ENCODE results near the gene ARFGEF2. TPM values are rescaled to one million over a fixed set of nuclear protein-coding genes. Genes with fewer than 3 reads are reported as not detected.

Gene ARFGEF2
- total RNA-seq, 1 donor from 2014 or later = 30.2 TPM

GRCh38 chr20:48912065-48912464 is 9.4 kb upstream of the ARFGEF2 start:
- peak overlapping the region; percentile 89 for H3K27ac Mint-ChIP-seq (ENCODE audit: unreplicated experiment)
- TF ChIP-seq, protein P1, sequence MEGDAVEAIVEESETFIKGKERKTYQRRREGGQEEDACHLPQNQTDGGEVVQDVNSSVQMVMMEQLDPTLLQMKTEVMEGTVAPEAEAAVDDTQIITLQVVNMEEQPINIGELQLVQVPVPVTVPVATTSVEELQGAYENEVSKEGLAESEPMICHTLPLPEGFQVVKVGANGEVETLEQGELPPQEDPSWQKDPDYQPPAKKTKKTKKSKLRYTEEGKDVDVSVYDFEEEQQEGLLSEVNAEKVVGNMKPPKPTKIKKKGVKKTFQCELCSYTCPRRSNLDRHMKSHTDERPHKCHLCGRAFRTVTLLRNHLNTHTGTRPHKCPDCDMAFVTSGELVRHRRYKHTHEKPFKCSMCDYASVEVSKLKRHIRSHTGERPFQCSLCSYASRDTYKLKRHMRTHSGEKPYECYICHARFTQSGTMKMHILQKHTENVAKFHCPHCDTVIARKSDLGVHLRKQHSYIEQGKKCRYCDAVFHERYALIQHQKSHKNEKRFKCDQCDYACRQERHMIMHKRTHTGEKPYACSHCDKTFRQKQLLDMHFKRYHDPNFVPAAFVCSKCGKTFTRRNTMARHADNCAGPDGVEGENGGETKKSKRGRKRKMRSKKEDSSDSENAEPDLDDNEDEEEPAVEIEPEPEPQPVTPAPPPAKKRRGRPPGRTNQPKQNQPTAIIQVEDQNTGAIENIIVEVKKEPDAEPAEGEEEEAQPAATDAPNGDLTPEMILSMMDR (IDR thresholded peaks at IDR 0.05; ENCODE audit: partially characterized antibody, unreplicated experiment) = no peak
- peaks cover 12% of the 10 kb centered on the region for H3K27me3 Mint-ChIP-seq (ENCODE audit: unreplicated experiment)
- peak; percentile 68 for DNase-seq
- H3K4me3 Mint-ChIP-seq (ENCODE audit: unreplicated experiment) = no peak overlapping the region
- H3K4me1 Mint-ChIP-seq (ENCODE audit: low read depth, unreplicated experiment) = peaks cover 12% of the 10 kb centered on the region
- H3K36me3 Mint-ChIP-seq (ENCODE audit: unreplicated experiment) = peaks cover 19% of the 10 kb centered on the region
- peaks cover 19% of the 10 kb centered on the region for H3K9me3 Mint-ChIP-seq (ENCODE audit: unreplicated experiment)

GRCh38 chr20:48916699-48917098 is 4.8 kb upstream of the ARFGEF2 start:
- H3K27me3 Mint-ChIP-seq (ENCODE audit: unreplicated experiment) = peaks cover 23% of the 10 kb centered on the region
- no peak for DNase-seq
- peaks cover 5% of the 10 kb centered on the region for H3K36me3 Mint-ChIP-seq (ENCODE audit: unreplicated experiment)
- TF ChIP-seq, protein P1 (IDR thresholded peaks at IDR 0.05; ENCODE audit: partially characterized antibody, unreplicated experiment) = no peak
- H3K4me3 Mint-ChIP-seq (ENCODE audit: unreplicated experiment) = no peak overlapping the region
- peaks cover 25% of the 10 kb centered on the region for H3K4me1 Mint-ChIP-seq (ENCODE audit: low read depth, unreplicated experiment)
- H3K27ac Mint-ChIP-seq (ENCODE audit: unreplicated experiment) = no peak overlapping the region
- H3K9me3 Mint-ChIP-seq (ENCODE audit: unreplicated experiment) = peaks cover 21% of the 10 kb centered on the region

DNA sequence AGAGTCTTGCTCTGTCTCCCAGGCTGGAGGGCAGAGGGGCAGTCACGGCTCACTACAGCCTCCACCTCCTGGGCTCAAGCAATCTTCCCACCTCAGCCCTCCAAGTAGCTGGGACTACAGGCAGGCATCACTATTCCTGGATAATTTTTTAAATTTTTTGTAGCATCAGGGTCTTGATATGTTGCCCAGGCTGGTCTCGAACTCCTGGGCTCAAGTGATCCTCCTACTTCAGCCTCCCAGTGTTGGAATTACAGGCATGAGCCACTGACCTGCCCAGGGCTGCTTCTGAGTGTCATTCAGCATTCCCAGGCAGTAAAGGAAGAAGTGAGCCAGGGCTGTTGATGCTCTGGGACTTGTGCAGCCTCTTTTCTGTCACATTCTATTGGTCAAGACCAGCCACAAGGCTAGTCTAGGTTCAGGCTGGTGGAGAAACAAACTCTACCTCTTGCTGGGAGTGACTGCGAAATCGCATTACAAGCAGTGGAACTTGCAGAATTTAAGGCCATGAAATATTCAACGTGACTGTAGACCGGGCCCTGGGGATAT is 2.1 kb upstream of the ARFGEF2 start:
- H3K27ac Mint-ChIP-seq (ENCODE audit: unreplicated experiment) = peak overlapping the region; percentile 99
- peaks cover 28% of the 10 kb centered on the region for H3K4me1 Mint-ChIP-seq (ENCODE audit: low read depth, unreplicated experiment)
- H3K36me3 Mint-ChIP-seq (ENCODE audit: unreplicated experiment) = peaks cover 5% of the 10 kb centered on the region
- TF ChIP-seq, protein P1 (IDR thresholded peaks at IDR 0.05; ENCODE audit: partially characterized antibody, unreplicated experiment) = no peak
- no peak for DNase-seq
- peak overlapping the region; percentile 95 for H3K4me3 Mint-ChIP-seq (ENCODE audit: unreplicated experiment)
- peaks cover 18% of the 10 kb centered on the region for H3K27me3 Mint-ChIP-seq (ENCODE audit: unreplicated experiment)
- H3K9me3 Mint-ChIP-seq (ENCODE audit: unreplicated experiment) = peaks cover 13% of the 10 kb centered on the region

- H3K4me3 Mint-ChIP-seq (ENCODE audit: unreplicated experiment) = peak overlapping the region; percentile 95
- DNase-seq = peak; percentile 90
- H3K4me1 Mint-ChIP-seq (ENCODE audit: low read depth, unreplicated experiment) = peaks cover 28% of the 10 kb centered on the region
- peaks cover 18% of the 10 kb centered on the region for H3K27me3 Mint-ChIP-seq (ENCODE audit: unreplicated experiment)
- peak overlapping the region; percentile 99 for H3K27ac Mint-ChIP-seq (ENCODE audit: unreplicated experiment)
- TF ChIP-seq, protein P1 (IDR thresholded peaks at IDR 0.05; ENCODE audit: partially characterized antibody, unreplicated experiment) = no peak
- H3K36me3 Mint-ChIP-seq (ENCODE audit: unreplicated experiment) = peaks cover 5% of the 10 kb centered on the region
- peaks cover 13% of the 10 kb centered on the region for H3K9me3 Mint-ChIP-seq (ENCODE audit: unreplicated experiment)
Observed at GRCh38 chr20:48919882-48920526, 1.5 kb upstream of the ARFGEF2 start.

DNA sequence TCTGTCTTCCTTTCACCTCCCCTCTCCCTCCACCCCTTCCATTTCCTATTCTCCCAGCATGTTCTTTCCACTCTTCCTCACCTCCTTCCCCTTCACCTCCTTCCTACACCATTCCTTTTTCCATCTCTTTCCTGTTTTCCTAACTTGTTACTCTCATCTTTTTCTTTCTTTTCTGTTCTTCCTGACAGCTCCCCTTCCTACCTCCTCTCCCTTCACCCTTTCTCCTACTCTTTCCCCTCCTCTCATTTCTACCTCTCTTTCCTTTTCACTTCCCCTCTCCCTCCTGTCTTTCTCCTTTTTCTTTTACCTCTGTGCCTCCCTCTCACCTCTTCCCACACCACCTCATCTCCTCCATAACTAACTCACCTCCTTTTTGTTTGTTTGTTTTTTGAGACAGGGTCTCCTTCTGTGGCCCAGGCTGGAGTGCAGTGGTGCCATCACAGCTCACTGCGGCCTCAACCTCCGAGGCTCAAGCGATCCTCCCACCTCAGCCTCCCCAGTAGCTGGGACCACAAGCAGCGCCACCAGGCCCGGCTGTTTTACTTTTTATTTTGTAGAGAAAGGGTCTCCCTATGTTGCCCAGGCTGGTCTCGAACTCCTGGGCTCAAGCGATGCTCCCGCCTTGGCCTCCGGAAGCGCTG is 864 bp upstream of the ARFGEF2 start:
- H3K27me3 Mint-ChIP-seq (ENCODE audit: unreplicated experiment) = peaks cover 18% of the 10 kb centered on the region
- peak overlapping the region; percentile 99 for H3K27ac Mint-ChIP-seq (ENCODE audit: unreplicated experiment)
- peaks cover 13% of the 10 kb centered on the region for H3K9me3 Mint-ChIP-seq (ENCODE audit: unreplicated experiment)
- peak overlapping the region; percentile 95 for H3K4me3 Mint-ChIP-seq (ENCODE audit: unreplicated experiment)
- H3K36me3 Mint-ChIP-seq (ENCODE audit: unreplicated experiment) = peaks cover 5% of the 10 kb centered on the region
- DNase-seq = no peak
- TF ChIP-seq, protein P1 (IDR thresholded peaks at IDR 0.05; ENCODE audit: partially characterized antibody, unreplicated experiment) = no peak
- peaks cover 28% of the 10 kb centered on the region for H3K4me1 Mint-ChIP-seq (ENCODE audit: low read depth, unreplicated experiment)

Data from glutamatergic neuron (in vitro differentiated cells).